Astrocyte of the spinal cord (primary cell): ENCODE measurements around the gene FHIT.

Experiments
- DNase-seq: peaks from one replicate; pipeline ENCODE4 v3.0.0; 2011; ENCODE audit warnings: low read depth, low spot score
- H3K4me3 ChIP-seq: 2 replicates; pipeline ENCODE4 v1.5.1; 2011; ENCODE audit warnings: low read depth, mild to moderate bottlenecking, low read length, moderate library complexity
- in situ Hi-C: cut with HindIII; loops from 2 replicates; pipeline ENCODE4 v1.10.0; 2017; ENCODE audit warnings: low sequenced_read_pairs
- TF ChIP-seq, protein P1 (sequence below): IDR thresholded peaks from 2 replicates; pipeline ENCODE4 v1.5.1; 2012; ENCODE audit warnings: low read depth, mild to moderate bottlenecking, low read length, inconsistent platforms

The FHIT gene

DNA sequence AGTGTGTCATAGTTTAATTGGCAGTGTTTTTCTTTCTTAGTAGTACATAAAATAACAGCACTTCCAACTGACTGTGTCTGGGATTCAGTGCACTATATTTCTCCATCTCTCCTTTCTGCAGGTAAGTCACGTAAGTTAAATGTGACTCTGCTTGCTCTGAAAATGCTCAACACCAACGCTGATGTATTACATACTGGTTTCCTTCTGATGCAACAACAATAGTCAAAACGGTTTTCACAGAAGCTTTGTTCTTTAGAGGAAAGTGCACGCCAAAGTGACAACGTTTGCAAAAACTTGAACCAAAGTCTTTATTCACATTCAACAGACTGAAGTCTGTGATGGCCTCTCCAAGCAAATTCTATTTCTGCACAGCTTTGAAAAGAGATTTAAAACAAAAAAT, 1494.3 kb downstream of the FHIT start:
- no peak overlapping the region for H3K4me3 ChIP-seq
- in situ Hi-C loops, result no loop called here
- DNase-seq, result no peak
- TF ChIP-seq, protein P1, sequence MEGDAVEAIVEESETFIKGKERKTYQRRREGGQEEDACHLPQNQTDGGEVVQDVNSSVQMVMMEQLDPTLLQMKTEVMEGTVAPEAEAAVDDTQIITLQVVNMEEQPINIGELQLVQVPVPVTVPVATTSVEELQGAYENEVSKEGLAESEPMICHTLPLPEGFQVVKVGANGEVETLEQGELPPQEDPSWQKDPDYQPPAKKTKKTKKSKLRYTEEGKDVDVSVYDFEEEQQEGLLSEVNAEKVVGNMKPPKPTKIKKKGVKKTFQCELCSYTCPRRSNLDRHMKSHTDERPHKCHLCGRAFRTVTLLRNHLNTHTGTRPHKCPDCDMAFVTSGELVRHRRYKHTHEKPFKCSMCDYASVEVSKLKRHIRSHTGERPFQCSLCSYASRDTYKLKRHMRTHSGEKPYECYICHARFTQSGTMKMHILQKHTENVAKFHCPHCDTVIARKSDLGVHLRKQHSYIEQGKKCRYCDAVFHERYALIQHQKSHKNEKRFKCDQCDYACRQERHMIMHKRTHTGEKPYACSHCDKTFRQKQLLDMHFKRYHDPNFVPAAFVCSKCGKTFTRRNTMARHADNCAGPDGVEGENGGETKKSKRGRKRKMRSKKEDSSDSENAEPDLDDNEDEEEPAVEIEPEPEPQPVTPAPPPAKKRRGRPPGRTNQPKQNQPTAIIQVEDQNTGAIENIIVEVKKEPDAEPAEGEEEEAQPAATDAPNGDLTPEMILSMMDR, result no peak

DNA sequence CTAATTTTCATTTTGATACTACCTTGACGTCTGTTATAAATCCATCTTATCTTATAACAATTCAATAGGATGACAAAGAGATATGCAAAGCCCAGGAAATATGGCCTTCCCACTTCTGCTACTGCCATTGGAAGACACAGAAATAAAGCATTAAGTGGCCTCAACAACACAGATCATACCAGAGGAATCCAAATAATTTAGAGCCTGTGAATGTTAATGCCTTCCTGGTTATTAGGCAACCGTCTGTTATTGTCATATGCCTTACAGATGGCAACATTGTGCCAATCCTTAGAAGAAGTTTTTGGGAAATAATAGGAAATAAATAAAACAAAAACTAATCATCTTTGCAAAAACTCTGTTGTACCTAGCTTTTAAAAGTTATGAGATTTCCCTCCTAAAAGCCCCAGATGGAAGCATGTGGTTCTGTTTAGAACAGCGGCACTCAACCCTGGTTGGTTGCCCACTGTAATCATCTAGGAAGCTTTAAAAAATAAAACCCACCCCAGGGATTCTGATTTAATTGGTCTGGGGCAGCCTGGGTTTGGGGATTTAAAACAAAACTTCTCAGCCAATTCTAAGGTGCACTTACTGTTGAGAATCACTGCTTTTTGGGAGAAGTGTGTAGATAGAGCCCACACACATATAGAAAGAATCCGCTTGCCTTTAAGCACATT, 1496.7 kb downstream of the FHIT start:
- TF ChIP-seq, protein P1, result no peak
- in situ Hi-C loops, result no loop called here
- no peak overlapping the region for H3K4me3 ChIP-seq
- no peak for DNase-seq

DNA sequence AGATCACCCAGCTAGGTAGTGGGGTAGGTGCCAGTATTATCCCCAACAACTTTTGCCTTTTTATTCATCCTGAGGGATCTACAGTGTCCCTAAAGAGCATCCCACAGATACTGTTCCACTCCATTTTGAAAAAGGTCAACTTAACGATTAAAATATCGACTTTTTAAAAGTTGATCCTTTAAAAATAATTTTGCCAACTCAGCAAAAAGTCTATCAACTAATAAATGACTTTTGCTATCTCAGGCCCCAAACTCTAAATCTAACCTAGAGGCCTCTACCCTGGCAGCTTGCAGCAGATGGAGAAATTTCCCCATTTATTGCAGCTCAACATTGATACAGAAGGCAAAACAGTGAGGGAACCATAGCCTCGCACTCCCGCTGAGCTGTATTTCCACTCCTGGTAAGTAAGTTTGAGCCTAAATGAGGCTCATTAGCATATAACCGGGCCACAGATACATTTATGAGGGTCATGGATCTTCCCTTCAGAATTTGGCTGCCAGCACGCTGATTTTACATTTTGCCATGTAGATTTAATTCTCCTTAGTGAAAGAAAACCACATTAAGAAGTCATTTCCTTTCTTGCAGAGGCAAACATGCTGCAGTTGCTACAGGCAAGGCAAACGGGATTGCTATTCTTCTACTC, 1497.3 kb downstream of the FHIT start:
- no peak overlapping the region for H3K4me3 ChIP-seq
- in situ Hi-C loops, result no loop called here
- TF ChIP-seq, protein P1, result no peak

DNA sequence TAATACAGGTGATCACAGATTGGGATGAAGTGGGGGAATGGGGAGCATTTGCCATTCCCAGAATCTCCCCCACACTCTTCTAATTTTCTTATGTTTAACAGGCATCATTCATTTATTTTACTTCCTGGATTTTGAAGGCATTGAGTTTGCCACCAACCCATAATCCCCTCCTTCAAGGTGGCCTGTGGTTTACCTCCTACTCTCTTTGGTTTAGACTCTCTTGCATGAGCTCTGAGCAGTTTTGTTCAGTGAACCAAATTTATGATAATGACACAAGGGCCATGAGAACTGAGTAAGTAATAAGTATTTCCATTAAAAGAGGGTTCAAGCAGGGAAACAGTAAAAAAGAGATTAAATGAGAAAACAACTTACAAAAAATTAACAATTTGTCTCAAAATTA, 1498.3 kb downstream of the FHIT start:
- H3K4me3 ChIP-seq, result no peak overlapping the region
- TF ChIP-seq, protein P1, result no peak
- in situ Hi-C loops, result no loop called here
- no peak for DNase-seq

More for the DNA sequence above, 1497.3 kb downstream of the FHIT start:
- no peak for DNase-seq

DNA sequence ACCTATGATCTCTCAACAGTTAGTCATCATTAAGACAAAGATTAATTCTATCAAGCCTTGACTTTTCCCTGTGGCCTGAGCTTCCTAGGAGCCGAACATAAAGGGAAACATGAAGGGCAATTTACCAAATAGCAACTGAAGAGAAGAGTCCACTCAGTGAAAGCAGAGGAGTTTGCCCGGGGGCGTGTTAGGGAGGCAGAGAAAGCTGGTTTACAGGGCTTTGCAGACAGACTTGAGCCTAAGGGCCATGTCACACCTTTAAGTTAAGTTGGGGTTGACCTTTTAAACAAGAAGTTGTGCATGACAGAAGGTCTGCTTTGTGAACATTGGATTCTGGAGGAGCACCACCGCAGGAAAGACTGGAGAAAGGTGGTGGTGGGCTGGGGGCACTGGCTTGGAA, 1499.6 kb downstream of the FHIT start:
- no peak for DNase-seq
- in situ Hi-C loops, result no loop called here
- TF ChIP-seq, protein P1, result no peak
- H3K4me3 ChIP-seq, result no peak overlapping the region

DNA sequence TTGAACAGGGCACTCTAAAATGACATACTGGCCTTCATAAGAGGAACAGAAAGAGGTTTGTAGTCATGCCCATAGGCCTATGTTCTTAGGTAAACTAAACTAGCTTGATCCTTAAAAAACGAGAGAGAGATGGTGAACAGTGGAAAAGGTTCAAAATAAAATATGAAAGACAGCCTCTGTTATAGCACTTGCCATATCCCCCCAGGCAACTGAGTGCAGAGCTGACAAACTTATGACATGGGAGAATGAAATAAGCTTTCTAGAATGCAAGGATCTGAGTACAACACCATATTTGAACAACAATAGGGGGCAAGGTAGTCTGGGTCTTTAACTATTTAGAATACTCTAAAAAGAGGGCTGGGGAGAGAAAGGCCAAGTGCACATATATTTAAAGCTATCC, 1500.9 kb downstream of the FHIT start:
- TF ChIP-seq, protein P1, result no peak
- DNase-seq, result no peak
- in situ Hi-C loops, result no loop called here
- H3K4me3 ChIP-seq, result no peak overlapping the region
